Mucosa of gallbladder (tissue), 1 donor: ENCODE data around the gene PLOD1. TPM values are rescaled to one million over a fixed set of nuclear protein-coding genes. Genes with fewer than 3 reads are reported as not detected.
A peak's percentile ranks its signal among the peaks of the same experiment; 100 is the strongest.

Experiments used
- DNase-seq: peaks from one replicate; pipeline ENCODE4 v3.0.0-alpha.2; 2020; ENCODE audit warnings: low spot score
- total RNA-seq: library from RNA; stranded (reverse); gene quantifications from one replicate; pipeline ENCODE4 v1.2.1, GENCODE V29; 2021
- donor health status: DM: no; HTN: no; CAD: no.

PLOD1 gene
- total RNA-seq, 1 donor from 2014 or later, result 100 TPM

- DNase-seq, result no peak
Measured at GRCh38 chr1:11978301-11978700, 43.8 kb downstream of the PLOD1 start.

GRCh38 chr1:11979028-11979850 lies 44.7 kb downstream of the PLOD1 start:
- DNase-seq, result no peak

- DNase-seq, result peak; percentile 96
Measured at GRCh38 chr1:11979851-11980675, 45.5 kb downstream of the PLOD1 start, which contains the start of gene MFN2. MFN2 (plus strand) TSS chr1:11980444; CDS start chr1:11989169, 8,725 bp downstream.

DNA sequence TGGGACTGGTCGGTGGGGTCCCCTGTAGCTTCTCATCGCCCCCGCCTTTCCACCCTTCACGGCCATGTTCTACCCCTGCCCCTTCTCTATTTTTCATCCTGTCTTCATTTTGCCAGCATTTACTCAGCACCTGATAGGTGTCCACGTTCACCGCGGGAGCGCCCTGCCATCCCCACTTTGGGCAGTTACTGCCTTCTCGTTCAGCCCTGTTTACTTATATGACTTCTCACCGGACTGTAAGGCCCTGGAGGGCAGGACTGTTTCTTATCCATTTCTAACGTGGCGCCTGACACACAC lies 46.1 kb downstream of the PLOD1 start:
- no peak for DNase-seq

DNA sequence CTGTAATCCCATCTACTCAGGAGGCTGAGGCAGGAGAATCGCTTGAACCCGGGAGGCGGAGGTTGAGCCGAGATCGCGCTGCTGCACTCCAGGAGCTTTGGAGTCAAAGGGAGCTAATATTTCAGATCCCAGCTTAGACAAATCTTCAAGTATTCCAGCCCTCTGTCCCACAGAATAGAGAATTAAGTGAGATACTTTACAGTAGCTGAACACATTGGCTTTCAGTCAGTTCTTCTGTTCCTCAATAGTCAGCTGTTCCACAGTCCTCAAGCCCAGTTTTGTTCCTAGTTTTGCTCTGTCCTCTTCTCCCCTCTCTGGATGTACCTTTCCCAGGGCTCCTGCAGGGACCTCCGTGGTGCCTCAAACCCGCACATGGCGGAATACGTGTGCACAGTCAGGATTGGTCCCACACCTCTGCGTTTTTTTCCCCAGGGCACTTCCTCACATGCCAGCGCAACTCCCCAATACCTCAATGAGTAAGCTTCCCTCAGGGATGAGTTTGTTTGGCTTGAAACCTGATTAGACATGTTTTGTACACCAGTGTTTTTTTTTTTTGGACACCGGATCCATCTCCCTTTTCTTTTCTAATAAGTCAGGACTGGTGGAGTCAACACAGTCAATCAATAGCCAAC lies 47.0 kb downstream of the PLOD1 start:
- no peak for DNase-seq

- DNase-seq, result no peak
Measured at GRCh38 chr1:11982010-11982392, 47.5 kb downstream of the PLOD1 start.

DNA sequence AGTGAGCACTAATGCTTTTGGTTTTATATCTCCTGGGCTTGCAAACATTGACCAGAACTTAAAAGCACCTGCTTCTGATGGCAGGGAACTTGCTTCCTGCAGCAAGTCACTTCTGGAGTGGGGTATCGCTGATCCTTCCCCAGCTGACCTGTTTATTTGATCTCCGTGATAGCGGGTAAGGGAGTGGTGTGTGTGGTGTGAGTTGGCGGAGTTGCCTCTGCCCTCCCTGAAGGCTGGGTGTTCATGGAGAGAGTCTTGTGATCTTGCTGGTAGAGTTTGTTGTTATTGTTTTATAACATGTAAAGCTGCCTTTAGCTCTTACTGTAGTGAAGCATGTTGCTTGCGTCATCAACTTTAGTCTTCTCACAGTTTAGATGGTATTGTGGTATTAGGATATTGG lies 49.6 kb downstream of the PLOD1 start:
- no peak for DNase-seq

GRCh38 chr1:11984576-11984975 lies 50.1 kb downstream of the PLOD1 start:
- no peak for DNase-seq

DNA sequence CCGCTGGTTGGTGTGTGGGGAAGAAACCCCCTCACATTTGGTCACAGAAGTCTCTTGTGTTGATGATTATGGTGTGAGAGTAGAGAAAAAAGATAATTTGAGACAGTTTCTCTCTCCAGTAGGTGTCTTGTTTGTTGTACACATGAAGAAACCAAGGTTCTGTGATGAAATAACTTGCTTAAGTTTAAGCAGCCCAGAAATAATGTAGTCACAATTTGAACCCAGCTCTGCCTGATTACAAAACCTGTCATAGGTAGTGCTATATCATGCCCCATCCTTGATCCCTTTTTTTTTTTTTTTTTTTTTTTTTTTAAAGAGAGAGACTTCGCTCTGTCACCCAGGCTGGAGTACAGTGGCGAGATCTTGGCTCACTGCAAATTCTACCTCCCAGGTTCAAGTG lies 50.7 kb downstream of the PLOD1 start:
- DNase-seq, result no peak

GRCh38 chr1:11985851-11986250 lies 51.3 kb downstream of the PLOD1 start:
- no peak for DNase-seq

- DNase-seq, result no peak
Measured at GRCh38 chr1:11989669-11990068, 55.2 kb downstream of the PLOD1 start.

GRCh38 chr1:11990303-11991032 lies 56.0 kb downstream of the PLOD1 start:
- no peak for DNase-seq

DNA sequence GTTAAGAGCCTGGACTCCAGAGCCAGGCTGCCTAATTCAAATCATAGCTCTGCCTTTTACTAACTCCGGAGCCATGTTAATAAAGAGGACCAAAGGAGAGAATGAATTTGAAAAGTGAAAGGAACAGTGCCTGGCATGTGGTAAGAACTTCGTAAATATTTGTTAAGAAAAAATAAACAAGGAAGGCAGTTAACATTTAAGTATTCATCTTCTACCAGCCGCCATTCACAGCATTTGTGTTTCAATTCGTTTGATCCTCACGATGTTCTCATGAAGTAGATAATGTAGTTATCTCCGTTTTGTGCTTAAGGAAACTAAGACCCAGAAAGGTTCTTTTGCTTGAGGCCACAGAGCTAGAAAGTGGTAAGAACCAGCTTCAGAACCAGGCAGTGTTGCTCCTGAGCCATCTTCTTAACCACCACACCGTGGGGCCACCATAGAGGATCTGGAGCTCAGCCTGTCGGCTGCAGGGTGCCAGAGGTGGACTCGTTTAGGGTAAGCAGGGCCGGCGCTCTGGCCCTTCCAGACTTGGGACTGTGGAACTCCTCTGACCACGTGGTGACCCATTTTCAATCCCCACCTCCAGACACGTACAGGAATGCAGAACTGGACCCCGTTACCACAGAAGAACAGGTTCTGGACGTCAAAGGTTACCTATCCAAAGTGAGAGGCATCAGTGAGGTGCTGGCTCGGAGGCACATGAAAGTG lies 57.6 kb downstream of the PLOD1 start:
- no peak for DNase-seq

DNA sequence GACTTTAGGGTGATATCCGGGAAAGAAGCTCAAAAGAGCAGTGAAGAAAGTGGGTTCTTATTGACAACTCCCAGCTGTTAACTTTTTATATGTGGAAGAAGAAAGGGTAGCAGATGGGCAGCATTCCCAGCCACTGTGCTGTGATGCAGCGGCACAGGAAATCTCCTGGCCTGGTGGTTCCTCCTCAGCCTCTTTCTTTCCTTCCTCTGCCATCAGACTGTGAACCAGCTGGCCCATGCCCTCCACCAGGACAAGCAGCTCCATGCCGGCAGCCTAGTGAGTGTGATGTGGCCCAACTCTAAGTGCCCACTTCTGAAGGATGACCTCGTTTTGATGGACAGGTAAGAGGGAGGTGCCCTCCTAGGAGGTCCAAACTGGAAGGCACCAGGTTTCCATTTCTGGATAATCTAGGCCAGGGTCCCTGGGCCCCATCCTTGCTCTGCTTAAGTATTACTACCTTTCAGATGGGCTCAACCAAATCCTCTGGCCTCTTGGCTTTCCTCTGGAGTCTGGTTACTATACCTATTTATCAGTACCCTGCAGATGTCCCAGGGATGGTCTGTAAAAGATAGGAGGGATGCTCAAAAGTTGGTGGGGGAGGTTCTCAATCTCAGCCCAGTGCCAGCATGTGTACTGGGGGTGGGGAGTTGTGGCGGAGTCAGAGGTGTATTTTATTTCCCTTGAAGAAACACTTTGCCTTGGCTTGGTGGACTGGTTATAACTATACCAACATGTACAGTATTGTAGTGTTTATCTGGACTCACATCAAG lies 62.7 kb downstream of the PLOD1 start:
- DNase-seq, result no peak

DNA sequence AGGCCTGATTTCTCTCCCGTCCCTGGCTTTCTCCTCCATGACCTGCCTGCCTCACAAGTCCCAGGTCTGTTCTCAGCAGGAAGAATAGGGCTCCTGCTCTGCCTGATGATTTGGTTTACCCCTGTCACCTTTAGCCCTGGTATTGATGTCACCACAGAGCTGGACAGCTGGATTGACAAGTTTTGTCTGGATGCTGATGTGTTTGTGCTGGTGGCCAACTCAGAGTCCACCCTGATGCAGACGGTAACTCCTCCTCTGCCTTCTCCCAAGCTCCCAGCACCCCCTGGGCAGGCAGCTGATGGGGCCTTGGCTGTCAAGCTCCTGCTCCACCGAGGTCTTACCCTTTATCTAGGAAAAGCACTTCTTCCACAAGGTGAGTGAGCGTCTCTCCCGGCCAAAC lies 64.1 kb downstream of the PLOD1 start:
- DNase-seq, result no peak

GRCh38 chr1:11999236-11999635 lies 64.7 kb downstream of the PLOD1 start:
- DNase-seq, result no peak

GRCh38 chr1:12001249-12001917 lies 66.9 kb downstream of the PLOD1 start:
- no peak for DNase-seq

GRCh38 chr1:12001996-12002493 lies 67.5 kb downstream of the PLOD1 start:
- no peak for DNase-seq

- no peak for DNase-seq
Measured at GRCh38 chr1:12003762-12004161, 69.2 kb downstream of the PLOD1 start.
